ENCODE data around the gene EIPR1. TPM values are rescaled to one million over a fixed set of nuclear protein-coding genes. Genes with fewer than 3 reads are reported as not detected.

EIPR1 gene
- total and polyA plus RNA-seq, 2 of the 13 experiments (the other 11 are each of a cell fraction or from before 2014, with no cell fraction given), result 70.0 to 96.3 TPM

GRCh38 chr2:3296182-3296972, 81.2 kb downstream of the EIPR1 start:
- no peak overlapping the region for H3K4me3 ChIP-seq (replicated peaks in 1 of 3; ENCODE audit: insufficient read depth in 1 of 3, low read depth in 2 of 3, low read length in 3 of 3)
- H3K79me2 ChIP-seq (ENCODE audit: insufficient read depth, low read length), result no peaks in the 10 kb centered on the region
- no peak overlapping the region for H3K9ac ChIP-seq (ENCODE audit: insufficient read depth, low read depth, low read length)
- no peaks in the 10 kb centered on the region for H3K9me3 ChIP-seq (ENCODE audit: low read length)
- in situ Hi-C loops (cut with HindIII; ENCODE audit: extremely low pct_ligation_motif_present, low pct_unique_long_range_greater_than_20kb) (no loop called here), intact Hi-C loops (cut with micrococcal nuclease; ENCODE audit: unreplicated experiment) (no loop called here)
- CTCF ChIA-PET (ENCODE audit: low intra/inter-chr PET ratio, low total read pairs), result no interaction called here
- peaks cover 15% of the 10 kb centered on the region for H3K4me1 ChIP-seq (ENCODE audit: insufficient read depth, low read length)
- 92% methylated on average over 4 of the region's 4 CpGs for WGBS (ENCODE audit: low lambda C conversion rate)
- no peak for DNase-seq (ENCODE audit: low spot score)
- ATAC-seq, result no peak
- no TSS peak for BruUV-seq (replicated peaks)
- H3K4me2 ChIP-seq (ENCODE audit: low read depth, low read length), result no peak overlapping the region
- TF ChIP-seq SIX1 (CRISPR knock-in tag; IDR thresholded peaks at IDR 0.05; ENCODE audit: borderline replicate concordance) (no peak), GABPA (IDR thresholded peaks at IDR 0.05; ENCODE audit: low read depth, low read length) (no peak), GABPA (CRISPR knock-in tag; IDR thresholded peaks at IDR 0.05; ENCODE audit: low read depth) (no peak), ZNF17 (CRISPR knock-in tag; IDR thresholded peaks at IDR 0.05) (no peak), ZMYM3 (CRISPR knock-in tag; IDR thresholded peaks at IDR 0.05) (no peak), ZNF3 (CRISPR knock-in tag; IDR thresholded peaks at IDR 0.05) (no peak), CEBPZ (IDR thresholded peaks at IDR 0.05; ENCODE audit: low read length) (no peak), NBN (conservative IDR thresholded peaks at IDR 0.05) (no peak), ZBTB37 (CRISPR knock-in tag; IDR thresholded peaks at IDR 0.05) (no peak), ZNF432 (CRISPR knock-in tag; IDR thresholded peaks at IDR 0.05; ENCODE audit: borderline replicate concordance) (no peak), HNRNPH1 (optimal IDR thresholded peaks at IDR 0.05; ENCODE audit: low read depth, low read length) (no peak), ZNF780A (CRISPR knock-in tag; IDR thresholded peaks at IDR 0.05) (no peak), MAX (IDR thresholded peaks at IDR 0.05) (no peak), HMGXB4 (CRISPR knock-in tag; IDR thresholded peaks at IDR 0.05; ENCODE audit: borderline replicate concordance in 1 of 2, low read depth in 1 of 2) (no peak)
- no peak for FAIRE-seq
- POLR2A ChIA-PET, result no interaction called here
- no peak overlapping the region for H3K27ac ChIP-seq (ENCODE audit: extremely low read length, insufficient read depth, low read length)
- H4K20me1 ChIP-seq (ENCODE audit: insufficient read depth, low read length), result peaks cover 37% of the 10 kb centered on the region
- H3K36me3 ChIP-seq (replicated peaks in 1 of 2; ENCODE audit: control insufficient read depth in 1 of 2, insufficient read depth in 2 of 2, low read length in 2 of 2), result peaks cover 9 to 33% of the 10 kb centered on the region in 2 experiments; a peak in 4 of 5 replicates
- H2AFZ ChIP-seq (ENCODE audit: low read length), result no peak overlapping the region
- H3K27me3 ChIP-seq (ENCODE audit: control insufficient read depth in 1 of 2, insufficient read depth in 2 of 2, low read length in 2 of 2), result no peaks in the 10 kb centered on the region

Data from HepG2 (cell line).